T follicular helper cell (primary cell): ENCODE measurements around the gene PAIP2B.
A peak's percentile ranks its signal among the peaks of the same experiment; 100 is the strongest.
"Not testable (repeated sequence)": the region's sequence is repeated elsewhere in the genome, so short reads cannot be mapped to it uniquely, and the experiment has no call there.

Experiments
- DNase-seq: peaks from one replicate; pipeline ENCODE4 v3.0.0-alpha.2; 2020; ENCODE audit warnings: low read depth

The PAIP2B gene

DNA sequence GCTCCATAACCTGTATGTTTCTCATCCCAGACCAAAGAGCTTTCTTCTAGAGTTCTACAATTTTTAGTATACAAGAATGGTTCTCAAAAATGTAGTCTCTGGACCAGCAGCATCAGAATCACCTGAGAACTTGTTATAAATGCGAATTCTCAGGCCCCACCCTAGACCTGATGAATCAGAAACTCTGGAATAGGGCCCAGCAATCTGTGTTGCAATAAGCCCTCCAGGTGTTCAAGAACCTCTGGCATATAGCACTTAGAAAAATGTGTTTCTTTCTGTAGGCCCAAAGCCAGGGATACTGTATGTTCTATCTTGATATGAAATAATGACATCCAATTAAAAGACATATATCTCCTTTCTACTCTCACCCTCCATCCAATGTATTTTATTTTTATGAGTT, 10.4 kb downstream of the PAIP2B start:
- no peak for DNase-seq

DNA sequence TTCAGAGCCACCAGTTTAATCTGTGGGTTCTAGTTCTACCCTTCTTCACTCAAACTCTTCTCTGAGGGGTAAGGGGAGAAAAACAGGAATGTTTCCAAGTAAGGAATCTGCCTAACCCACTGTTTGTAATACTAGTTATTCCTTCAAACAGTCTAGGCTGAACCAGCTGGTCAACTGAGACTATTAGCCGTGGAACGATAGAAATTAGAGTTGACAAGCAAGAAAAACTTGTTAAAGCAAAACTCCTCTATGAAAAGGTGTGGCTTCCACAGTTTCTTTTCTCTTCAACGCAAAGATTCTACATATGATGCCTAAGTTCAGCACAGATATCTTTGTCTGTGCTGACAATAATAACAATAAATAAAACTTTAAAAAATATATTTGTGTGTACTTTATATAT, 11.5 kb downstream of the PAIP2B start:
- no peak for DNase-seq

DNA sequence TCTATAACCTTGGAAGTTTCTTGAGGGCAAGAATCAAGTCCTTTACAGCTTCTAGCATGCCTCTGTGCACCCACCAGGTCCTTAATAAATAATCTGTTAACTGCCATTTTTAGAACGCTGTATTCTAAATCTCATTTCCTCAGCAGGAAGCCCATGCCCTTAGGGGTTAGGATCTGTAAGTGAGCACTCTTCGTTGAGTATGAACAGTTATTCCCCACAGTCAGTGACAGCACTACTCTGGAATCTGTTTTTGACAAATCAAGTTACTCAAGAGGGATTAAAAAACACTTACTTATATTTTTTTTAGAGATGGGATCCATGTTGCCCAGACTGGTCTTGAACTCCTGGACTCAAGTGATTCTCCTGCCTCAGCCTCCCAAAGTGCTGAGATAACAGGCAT, 14.6 kb downstream of the PAIP2B start:
- no peak for DNase-seq

DNA sequence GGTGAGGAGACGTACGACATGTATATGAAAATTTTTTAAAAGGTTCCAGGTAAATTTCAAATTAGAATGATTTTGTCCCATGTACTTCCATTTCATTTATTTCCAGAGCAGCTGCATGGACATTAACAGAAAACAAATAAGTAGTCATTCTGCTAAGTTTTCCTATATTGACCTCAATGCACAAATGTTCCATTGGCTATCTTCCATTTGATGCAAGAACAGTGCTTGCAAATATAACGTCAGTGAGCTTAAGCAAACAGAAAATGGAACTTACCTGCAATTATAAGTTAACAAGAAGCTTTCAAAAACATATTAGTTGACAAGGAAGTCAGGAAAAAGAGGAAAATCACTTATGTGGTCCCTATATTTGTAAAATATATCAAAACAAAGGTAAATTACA, 16.6 kb downstream of the PAIP2B start:
- DNase-seq = no peak

DNA sequence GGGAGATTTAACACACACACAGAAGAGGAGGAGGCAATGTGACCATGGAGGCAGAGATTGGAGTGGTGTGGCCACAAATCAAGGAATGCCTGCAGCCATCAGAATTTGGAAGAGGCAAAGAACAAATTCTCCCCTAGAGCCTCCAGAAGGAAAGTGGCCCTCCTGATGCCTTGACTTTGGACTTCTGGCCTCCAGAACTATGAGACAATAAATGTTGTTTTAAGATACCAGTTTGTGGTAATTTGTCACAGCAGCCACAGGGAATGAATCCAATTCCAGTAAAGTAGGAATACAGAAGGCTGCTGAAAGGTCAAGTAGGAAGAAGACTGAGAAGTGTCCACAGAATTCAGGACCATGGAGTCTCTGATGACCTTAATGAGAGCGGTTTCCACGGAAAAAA, 18.1 kb downstream of the PAIP2B start:
- no peak for DNase-seq

- no peak for DNase-seq
Observed at GRCh38 chr2:71207601-71208000, 19.3 kb downstream of the PAIP2B start.

DNA sequence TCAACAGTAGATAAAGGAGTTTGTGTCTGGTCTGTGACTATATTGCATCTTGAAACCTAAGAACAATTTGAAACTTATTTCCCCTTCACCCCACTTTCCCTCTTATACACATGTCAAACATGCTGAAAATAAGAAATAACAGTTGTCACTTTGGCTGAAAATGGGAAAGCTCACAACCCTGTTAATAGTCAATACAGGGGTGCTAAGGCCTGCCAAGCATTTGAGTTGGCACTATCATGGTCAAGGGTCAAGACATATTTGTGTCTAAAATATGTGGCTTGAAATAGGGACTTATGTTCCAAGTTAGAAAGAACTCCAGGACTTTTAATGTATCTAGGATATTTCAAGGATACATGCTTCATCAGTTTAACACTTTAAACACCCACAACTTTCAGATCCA, 20.6 kb downstream of the PAIP2B start:
- DNase-seq = no peak

DNA sequence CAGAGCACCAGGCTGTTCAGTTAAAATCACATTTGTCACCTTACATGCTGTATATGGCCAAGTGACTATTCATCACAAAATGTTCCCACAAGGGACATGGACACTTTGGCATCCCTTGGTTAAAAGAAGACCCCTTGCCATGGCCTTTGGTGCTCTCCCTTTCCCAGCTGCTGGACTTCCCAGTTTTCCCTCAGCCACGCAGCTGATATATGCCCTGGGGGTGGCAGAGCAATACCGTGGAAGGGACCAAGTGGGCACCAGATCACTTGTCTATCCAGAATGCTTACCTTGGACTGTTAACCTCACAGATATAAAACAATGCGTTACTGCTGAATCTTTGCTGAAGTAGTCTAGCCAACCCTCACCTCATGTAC, 35.3 kb downstream of the PAIP2B start:
- DNase-seq = no peak

DNA sequence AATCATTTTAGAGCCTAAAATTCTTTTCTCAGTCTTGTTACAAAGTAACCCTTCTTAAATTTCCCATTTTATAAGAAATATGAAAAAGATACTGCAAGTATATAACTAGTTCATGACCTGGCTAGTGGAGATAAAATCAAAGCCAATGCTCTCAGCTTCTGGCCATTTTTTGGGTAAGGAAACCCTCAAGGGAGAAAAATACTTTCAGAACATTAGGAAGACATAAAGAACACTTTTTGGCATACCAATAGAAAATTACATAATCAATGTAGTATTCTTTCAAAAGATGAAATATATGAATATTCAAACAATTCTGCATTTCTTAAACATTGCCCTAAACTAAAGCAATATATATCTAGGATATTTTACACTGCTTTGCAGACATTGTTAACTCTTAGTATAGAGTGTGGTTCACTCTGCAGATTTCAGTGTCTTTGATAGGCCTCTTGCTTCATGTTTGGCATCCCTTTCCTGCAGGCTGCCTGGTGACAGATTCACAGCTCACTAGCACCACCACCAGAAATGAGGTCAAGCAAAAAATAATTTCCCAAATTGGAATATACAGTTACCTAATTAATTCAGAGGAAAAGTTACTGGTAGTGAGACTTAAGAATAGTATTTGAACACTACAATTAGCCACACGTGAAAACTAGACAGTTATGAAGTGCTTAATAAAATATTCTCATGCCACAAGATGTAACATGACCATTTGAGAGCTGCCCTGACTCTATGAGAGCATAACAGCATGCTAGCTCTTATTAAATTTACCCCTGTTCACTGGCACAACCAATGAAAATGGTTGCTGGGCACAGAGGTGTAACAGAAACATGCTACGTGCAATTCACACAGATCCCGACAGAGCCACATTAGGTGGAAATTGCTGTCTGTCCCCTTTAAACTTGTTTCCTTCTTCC, 36.0 kb downstream of the PAIP2B start:
- no peak for DNase-seq

DNA sequence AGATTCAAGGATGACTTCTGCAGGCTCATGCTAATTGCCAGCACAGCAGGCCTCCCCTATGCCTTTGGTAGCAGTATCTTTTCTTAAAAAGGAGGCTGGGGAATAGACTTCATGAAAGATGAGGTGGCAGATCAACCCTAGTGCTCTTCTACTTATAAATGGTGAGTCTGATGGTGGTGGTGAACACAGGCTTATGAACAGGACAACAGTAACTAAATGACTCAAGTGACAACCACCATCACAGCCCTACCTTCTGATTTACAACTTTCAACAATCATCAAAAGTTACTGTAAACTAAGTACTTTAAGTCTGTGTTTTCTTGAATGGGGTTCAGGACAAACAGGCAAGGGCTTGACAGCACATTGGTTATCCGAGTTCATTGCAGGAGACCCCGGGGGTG, 39.3 kb downstream of the PAIP2B start:
- DNase-seq = no peak

DNA sequence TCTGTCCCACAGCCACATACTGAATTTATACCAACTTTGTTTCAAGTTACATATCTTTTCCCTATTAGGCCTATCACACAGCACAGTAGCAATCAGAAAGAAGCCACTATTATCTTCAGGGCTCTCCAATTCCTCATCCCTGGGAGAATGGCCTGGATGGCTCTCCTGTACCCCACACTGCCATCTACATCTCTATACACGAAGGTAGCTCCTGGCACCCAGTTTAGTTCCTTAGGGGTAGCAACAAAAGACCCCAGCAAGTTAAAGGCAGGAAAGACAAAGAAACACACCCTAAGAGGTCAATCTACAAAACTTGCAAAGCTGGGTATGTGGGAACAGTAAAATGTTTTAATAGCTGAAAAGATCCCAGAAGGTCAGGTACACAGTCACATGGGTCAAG, 39.9 kb downstream of the PAIP2B start:
- no peak for DNase-seq

GRCh38 chr2:71183306-71184115, 43.4 kb downstream of the PAIP2B start:
- DNase-seq = not testable (repeated sequence)

GRCh38 chr2:71181316-71181715, 45.6 kb downstream of the PAIP2B start:
- no peak for DNase-seq

GRCh38 chr2:71178836-71179235, 48.1 kb downstream of the PAIP2B start:
- not testable (repeated sequence) for DNase-seq

DNA sequence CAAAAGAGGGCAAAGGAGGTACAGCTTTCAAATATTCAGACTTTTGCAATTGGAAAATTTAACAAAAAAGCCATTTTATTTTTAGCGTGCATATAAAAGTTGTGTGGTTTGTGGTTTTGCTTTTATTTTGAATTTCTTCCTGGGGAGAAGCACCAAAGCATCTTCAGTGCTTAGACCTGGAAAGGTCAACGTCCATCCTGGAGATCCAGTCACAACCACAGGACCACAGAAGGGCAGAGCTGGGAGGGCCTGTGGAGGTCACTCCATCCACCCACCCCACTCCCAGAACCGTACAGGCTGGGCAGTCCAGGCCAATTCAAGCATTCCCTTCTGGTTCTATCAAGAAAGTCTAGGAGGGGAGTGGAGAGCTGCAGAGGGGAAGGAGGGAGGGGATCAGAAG, 52.7 kb downstream of the PAIP2B start:
- DNase-seq = no peak

DNA sequence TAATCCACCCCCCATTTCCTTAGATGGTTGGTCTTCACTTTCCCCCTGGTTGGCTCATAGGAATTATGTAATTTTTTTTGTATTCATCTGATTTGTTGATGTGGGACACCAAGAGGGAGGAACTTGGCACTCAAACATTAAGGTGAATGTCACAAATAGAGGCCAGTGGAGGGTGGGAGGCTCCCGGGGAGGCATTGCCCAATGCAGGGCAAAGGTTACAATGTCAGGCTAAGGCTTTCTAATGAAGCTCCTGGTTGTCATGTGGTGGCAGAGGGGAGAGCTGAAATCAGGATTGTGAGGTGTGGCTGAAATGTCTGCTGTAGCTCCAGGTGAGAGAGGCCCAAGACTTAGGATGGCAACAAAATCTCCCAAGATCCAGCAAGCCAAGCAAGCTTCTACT, 53.8 kb downstream of the PAIP2B start:
- DNase-seq = no peak

GRCh38 chr2:71166812-71167211, 60.1 kb downstream of the PAIP2B start:
- DNase-seq = no peak

GRCh38 chr2:71157124-71157793, 69.6 kb downstream of the PAIP2B start:
- DNase-seq = peak; percentile 40

- DNase-seq = no peak
Observed at GRCh38 chr2:71156573-71156972, 70.3 kb downstream of the PAIP2B start.

GRCh38 chr2:71155846-71156245, 71.1 kb downstream of the PAIP2B start:
- DNase-seq = no peak

DNA sequence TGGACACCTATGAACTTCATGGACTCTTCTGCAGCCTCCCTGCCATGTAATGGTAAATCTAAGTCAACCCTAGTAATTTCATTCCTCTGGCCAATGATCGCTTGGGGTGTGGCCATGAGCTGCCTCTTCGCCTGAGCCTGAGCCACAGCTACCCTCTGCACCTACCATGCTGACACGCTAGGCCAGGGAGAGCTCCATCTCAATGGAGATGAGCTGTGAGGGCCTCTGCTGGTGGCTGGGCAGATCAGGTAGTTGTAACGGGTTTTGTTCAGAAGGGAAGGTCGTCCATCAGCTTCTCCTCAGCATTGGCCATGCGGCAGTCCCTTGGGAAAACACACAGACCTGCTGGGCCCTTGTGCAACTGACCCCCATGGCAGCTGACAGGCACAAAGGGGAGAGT, 72.1 kb downstream of the PAIP2B start:
- no peak for DNase-seq

DNA sequence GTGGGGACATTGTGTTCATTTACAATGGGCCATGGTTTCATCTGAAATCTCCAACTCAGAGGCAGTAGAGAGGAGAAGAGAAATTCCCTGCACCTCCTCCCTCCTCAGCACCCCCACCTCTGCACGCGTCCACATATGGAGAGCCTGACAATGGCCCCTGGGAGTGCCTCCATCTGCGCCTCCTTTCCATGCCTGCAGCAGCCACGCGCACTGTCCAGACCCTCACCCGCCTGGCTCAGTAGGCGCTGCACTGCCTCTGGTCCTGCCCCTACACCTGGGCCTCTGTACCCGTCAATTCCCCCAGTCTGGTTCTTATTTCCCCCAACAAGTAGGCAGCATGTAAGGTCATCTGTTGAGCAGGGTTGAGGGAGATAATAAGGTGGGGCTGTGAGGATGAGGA, 72.6 kb downstream of the PAIP2B start:
- DNase-seq = no peak
